Loucy (cell line): Measurements from ENCODE around the gene SLC7A1.

ENCODE experiments used
- CTCF ChIP-seq: fragments of 200-600 bp; sonication (generic); conservative IDR thresholded peaks from 2 replicates; pipeline ENCODE4 v1.5.1; 2014; ENCODE audit warnings: mild to moderate bottlenecking, antibody characterized with exemption, low read length
- EZH2phosphoT487 ChIP-seq: fragments of 200-600 bp; IDR thresholded peaks from 2 replicates; pipeline ENCODE4 v1.6.1; 2018; ENCODE audit warnings: antibody characterized with exemption, mild to moderate bottlenecking, moderate library complexity, borderline replicate concordance

- TF ChIP-seq CTCF (no peak), EZH2phosphoT487 (no peak)
These were observed 17.6 kb upstream of the SLC7A1 start for GRCh38 chr13:29613101-29613500.
